Measurements from ENCODE around the gene TIMMDC1. TPM values are rescaled to one million over a fixed set of nuclear protein-coding genes. Genes with fewer than 3 reads are reported as not detected.
A peak's percentile ranks its signal among the peaks of the same experiment; 100 is the strongest.

The TIMMDC1 gene
- total RNA-seq, 1 donor from 2014 or later: 91.7 TPM

DNA sequence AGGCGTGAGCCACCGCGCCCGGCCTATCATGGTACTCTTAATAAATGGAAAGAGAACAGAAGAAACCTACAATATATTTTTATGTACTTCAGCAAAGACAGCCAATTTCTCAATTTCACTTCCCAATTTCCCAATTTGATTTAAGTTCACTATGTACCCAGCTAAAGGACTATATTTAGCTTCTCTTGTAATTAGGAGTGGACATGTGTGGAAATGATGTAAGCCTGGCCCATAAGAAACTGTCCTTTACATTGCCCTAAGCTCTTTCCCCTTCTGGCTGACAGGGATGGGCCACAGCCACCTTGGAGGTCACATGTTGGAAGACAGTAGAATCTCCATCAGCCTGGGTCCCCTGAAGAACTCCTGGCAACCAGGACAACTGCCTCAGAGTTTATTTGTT is 41.1 kb upstream of the TIMMDC1 start:
- Histone ChIP-seq H3K36me3 (peaks cover 26% of the 10 kb centered on the region), H3K4me1 (peaks cover 5% of the 10 kb centered on the region), H4K20me1 (ENCODE audit: low read depth) (no peaks in the 10 kb centered on the region), H3K27me3 (no peaks in the 10 kb centered on the region), H3K4me3 (no peak overlapping the region), H3K27ac (no peak overlapping the region), H3K9me3 (ENCODE audit: low read depth) (no peaks in the 10 kb centered on the region), H3F3A (ENCODE audit: low read depth) (no peaks in the 10 kb centered on the region), H3K9ac (no peak overlapping the region), H3K4me2 (no peak overlapping the region), H3K79me2 (ENCODE audit: low read depth) (peaks cover 35% of the 10 kb centered on the region), H2AFZ (replicated peaks) (no peak overlapping the region)
- TF ChIP-seq, protein P1, sequence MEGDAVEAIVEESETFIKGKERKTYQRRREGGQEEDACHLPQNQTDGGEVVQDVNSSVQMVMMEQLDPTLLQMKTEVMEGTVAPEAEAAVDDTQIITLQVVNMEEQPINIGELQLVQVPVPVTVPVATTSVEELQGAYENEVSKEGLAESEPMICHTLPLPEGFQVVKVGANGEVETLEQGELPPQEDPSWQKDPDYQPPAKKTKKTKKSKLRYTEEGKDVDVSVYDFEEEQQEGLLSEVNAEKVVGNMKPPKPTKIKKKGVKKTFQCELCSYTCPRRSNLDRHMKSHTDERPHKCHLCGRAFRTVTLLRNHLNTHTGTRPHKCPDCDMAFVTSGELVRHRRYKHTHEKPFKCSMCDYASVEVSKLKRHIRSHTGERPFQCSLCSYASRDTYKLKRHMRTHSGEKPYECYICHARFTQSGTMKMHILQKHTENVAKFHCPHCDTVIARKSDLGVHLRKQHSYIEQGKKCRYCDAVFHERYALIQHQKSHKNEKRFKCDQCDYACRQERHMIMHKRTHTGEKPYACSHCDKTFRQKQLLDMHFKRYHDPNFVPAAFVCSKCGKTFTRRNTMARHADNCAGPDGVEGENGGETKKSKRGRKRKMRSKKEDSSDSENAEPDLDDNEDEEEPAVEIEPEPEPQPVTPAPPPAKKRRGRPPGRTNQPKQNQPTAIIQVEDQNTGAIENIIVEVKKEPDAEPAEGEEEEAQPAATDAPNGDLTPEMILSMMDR (IDR thresholded peaks at IDR 0.05): no peak
- TF ChIP-seq EZH2 (IDR thresholded peaks at IDR 0.05) (no peak), EZH2phosphoT487 (IDR thresholded peaks at IDR 0.05) (no peak)
- H3K36me3 Mint-ChIP-seq: peaks cover 24% of the 10 kb centered on the region
- H3K27me3 Mint-ChIP-seq (ENCODE audit: insufficient read depth, low read depth): no peaks in the 10 kb centered on the region
- no peak overlapping the region for H3K27ac Mint-ChIP-seq
- H3K4me1 Mint-ChIP-seq: peaks cover 10% of the 10 kb centered on the region
- no peaks in the 10 kb centered on the region for H3K9me3 Mint-ChIP-seq
- no peak overlapping the region for H3K4me3 Mint-ChIP-seq
- no peak for DNase-seq (ENCODE audit: low spot score)

DNA sequence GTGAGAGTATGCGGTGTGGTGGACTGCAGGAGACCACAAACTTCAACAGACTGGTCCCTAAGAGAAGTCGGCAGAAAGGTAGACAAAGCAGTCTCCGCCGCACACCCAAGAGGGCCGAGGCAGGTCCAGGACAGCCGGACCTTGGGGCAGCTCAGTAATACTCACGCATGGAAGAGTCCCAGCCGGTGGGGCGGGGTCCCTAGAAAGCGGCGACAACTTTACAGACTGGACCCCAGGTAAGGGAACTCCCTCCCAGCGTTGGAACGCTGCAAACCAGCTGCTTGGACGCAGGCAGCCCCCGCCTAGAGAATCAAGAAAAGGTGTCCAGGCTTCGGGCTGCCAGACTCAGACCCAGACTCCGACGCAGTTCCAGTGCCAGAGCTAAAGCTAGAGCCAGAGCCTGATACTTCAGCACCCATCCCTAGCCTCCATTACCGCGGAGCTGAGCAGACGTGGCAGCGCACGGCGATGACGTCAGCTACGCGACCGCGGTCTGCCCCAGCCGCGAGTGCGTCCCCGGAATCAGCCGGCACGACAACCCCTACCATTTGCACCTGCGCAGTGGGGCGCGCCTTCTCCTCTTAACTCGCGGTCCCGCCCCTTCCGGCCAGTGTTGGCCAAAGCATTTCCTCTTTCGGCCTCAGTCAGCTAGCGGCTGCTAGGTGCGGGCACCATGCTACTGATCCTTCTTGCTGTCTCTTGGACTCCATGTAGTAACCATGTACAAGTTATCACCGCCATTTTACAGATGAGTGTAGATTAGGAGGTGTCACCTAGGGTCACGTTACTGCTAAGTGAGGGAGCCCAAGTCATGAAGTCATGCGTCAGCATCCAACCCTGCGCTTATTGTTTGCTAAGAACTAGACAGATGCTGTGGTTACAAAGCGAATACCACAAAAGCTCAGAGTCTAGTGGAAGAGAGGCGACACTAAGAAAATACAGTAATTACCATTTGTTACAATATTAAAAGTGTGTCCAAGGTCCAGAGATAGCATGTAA is 34.9 kb upstream of the TIMMDC1 start, which contains the start of gene TMEM39A:
TMEM39A (minus strand) TSS at position 445 of the 999 bp plus-strand sequence. CDS start 1,541 bp downstream, outside the sequence.
- H3F3A ChIP-seq (ENCODE audit: low read depth): peaks cover 6% of the 10 kb centered on the region
- H3K27ac ChIP-seq: no peak within 1 kb of the TSS
- H3K4me1 Mint-ChIP-seq: peaks cover 31% of the 10 kb centered on the region
- no peaks in the 10 kb centered on the region for H3K27me3 ChIP-seq
- H3K4me2 ChIP-seq: peak within 1 kb of the TSS; percentile 93
- H3K27me3 Mint-ChIP-seq (ENCODE audit: insufficient read depth, low read depth): peaks cover 3% of the 10 kb centered on the region
- no peaks in the 10 kb centered on the region for H3K9me3 Mint-ChIP-seq
- no peaks in the 10 kb centered on the region for H3K9me3 ChIP-seq (ENCODE audit: low read depth)
- H3K27ac Mint-ChIP-seq: peak within 1 kb of the TSS; percentile 95
- H3K4me3 Mint-ChIP-seq: peak within 1 kb of the TSS; percentile 99
- H2AFZ ChIP-seq (replicated peaks): peak within 1 kb of the TSS; percentile 77
- peaks cover 12% of the 10 kb centered on the region for H3K36me3 ChIP-seq
- H3K9ac ChIP-seq: peak within 1 kb of the TSS; percentile 83
- peaks cover 38% of the 10 kb centered on the region for H3K79me2 ChIP-seq (ENCODE audit: low read depth)
- TF ChIP-seq EZH2phosphoT487 (IDR thresholded peaks at IDR 0.05) (no peak), EZH2 (IDR thresholded peaks at IDR 0.05) (no peak)
- TF ChIP-seq, protein P1 (IDR thresholded peaks at IDR 0.05): no peak
- H3K4me3 ChIP-seq: peak within 1 kb of the TSS; percentile 85
- H4K20me1 ChIP-seq (ENCODE audit: low read depth): no peaks in the 10 kb centered on the region
- H3K4me1 ChIP-seq: peaks cover 11% of the 10 kb centered on the region
- DNase-seq (ENCODE audit: low spot score): peak; percentile 99
- H3K36me3 Mint-ChIP-seq: peaks cover 13% of the 10 kb centered on the region

DNA sequence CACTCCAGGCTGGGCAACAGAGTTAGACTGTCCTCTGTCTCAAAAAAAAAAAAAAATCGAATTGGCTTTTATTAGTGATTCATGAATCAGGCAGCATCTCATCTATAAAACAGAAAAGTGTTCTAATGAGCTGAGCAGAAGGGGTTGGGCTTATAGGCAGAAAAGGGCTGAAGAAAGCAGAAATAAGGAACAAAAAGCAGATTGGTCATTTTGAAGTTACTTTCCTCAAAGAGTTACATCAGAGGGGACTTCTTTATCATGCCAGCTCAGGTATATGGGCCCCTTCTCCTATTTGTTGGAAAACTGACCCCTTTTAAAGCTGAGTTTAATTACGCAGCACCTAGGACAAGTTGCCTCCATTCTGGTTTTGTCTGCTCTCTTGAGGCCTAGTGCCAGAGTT is 30.3 kb upstream of the TIMMDC1 start:
- Histone ChIP-seq H3K79me2 (ENCODE audit: low read depth) (peaks cover 18% of the 10 kb centered on the region), H3K27ac (no peak overlapping the region), H3F3A (ENCODE audit: low read depth) (peaks cover 11% of the 10 kb centered on the region), H3K9ac (no peak overlapping the region), H3K4me1 (peaks cover 11% of the 10 kb centered on the region), H3K4me2 (peak overlapping the region; percentile 92), H3K4me3 (no peak overlapping the region), H3K36me3 (no peaks in the 10 kb centered on the region), H3K9me3 (ENCODE audit: low read depth) (no peaks in the 10 kb centered on the region), H2AFZ (replicated peaks) (peak overlapping the region; percentile 100), H4K20me1 (ENCODE audit: low read depth) (no peaks in the 10 kb centered on the region), H3K27me3 (no peaks in the 10 kb centered on the region)
- H3K4me1 Mint-ChIP-seq: peaks cover 35% of the 10 kb centered on the region
- H3K9me3 Mint-ChIP-seq: no peaks in the 10 kb centered on the region
- peak overlapping the region; percentile 85 for H3K27ac Mint-ChIP-seq
- DNase-seq (ENCODE audit: low spot score): no peak
- H3K36me3 Mint-ChIP-seq: peaks cover 11% of the 10 kb centered on the region
- TF ChIP-seq, protein P1 (IDR thresholded peaks at IDR 0.05): no peak
- TF ChIP-seq EZH2phosphoT487 (IDR thresholded peaks at IDR 0.05) (no peak), EZH2 (IDR thresholded peaks at IDR 0.05) (no peak)
- H3K4me3 Mint-ChIP-seq: peak overlapping the region; percentile 97
- peaks cover 1% of the 10 kb centered on the region for H3K27me3 Mint-ChIP-seq (ENCODE audit: insufficient read depth, low read depth)

Measured in neural progenitor cell (in vitro differentiated cells).